LNCaP clone FGC (cell line): ENCODE results near the gene DDOST.

ENCODE experiments used
- DNase-seq: peaks from one replicate; pipeline ENCODE4 v3.0.0-alpha.2; 2011; ENCODE audit warnings: low read depth
- H3K4me3 ChIP-seq: 2 replicates; pipeline ENCODE4 v1.5.1; 2011; ENCODE audit warnings: mild to moderate bottlenecking, low read depth, low read length, control low read depth
- CTCF ChIP-seq: IDR thresholded peaks from 2 replicates; pipeline ENCODE4 v1.5.1; 2012; ENCODE audit warnings: mild to moderate bottlenecking; ENCODE audit not compliant: control insufficient read depth, insufficient read depth; ENCODE audit errors: extremely low read depth

The DDOST gene

GRCh38 chr1:20630729-20631128 lies 30.4 kb downstream of the DDOST start:
- TF ChIP-seq CTCF: no peak
- no peak for DNase-seq
- H3K4me3 ChIP-seq: no peak overlapping the region

GRCh38 chr1:20626524-20626923 lies 34.6 kb downstream of the DDOST start:
- H3K4me3 ChIP-seq: no peak overlapping the region
- DNase-seq: no peak
- TF ChIP-seq CTCF: no peak

- TF ChIP-seq CTCF: no peak
- H3K4me3 ChIP-seq: no peak overlapping the region
- no peak for DNase-seq
Measured at GRCh38 chr1:20626098-20626427, 35.1 kb downstream of the DDOST start.

GRCh38 chr1:20625176-20626097 lies 35.7 kb downstream of the DDOST start:
- no peak for TF ChIP-seq CTCF
- no peak overlapping the region for H3K4me3 ChIP-seq

GRCh38 chr1:20624709-20625108 lies 36.5 kb downstream of the DDOST start:
- no peak for TF ChIP-seq CTCF
- H3K4me3 ChIP-seq: no peak overlapping the region
- no peak for DNase-seq

More at GRCh38 chr1:20625176-20626097, 35.7 kb downstream of the DDOST start:
- DNase-seq: no peak

- H3K4me3 ChIP-seq: no peak overlapping the region
- no peak for DNase-seq
- TF ChIP-seq CTCF: no peak
Measured at GRCh38 chr1:20621012-20621411, 40.2 kb downstream of the DDOST start.

- H3K4me3 ChIP-seq: no peak overlapping the region
- no peak for TF ChIP-seq CTCF
- no peak for DNase-seq
Measured at GRCh38 chr1:20619999-20620398, 41.2 kb downstream of the DDOST start.
